Esophagus muscularis mucosa (tissue), 3 donors: Measurements from ENCODE around the gene GJB6.

Experiments used
- CTCF ChIP-seq, 3 experiments: fragments of 200-600 bp in 2 of 3; fragments of 450-650 bp in 1 of 3; sonication (generic) in 2 of 3; IDR thresholded peaks; one replicate each; pipeline ENCODE4 v1.5.1; 2017 to 2019; ENCODE audit warnings: antibody characterized with exemption in 3 of 3, mild to moderate bottlenecking in 2 of 3, moderate library complexity in 1 of 3
- POLR2A ChIP-seq: fragments of 450-650 bp; IDR thresholded peaks from one replicate; pipeline ENCODE4 v1.6.1; 2017; ENCODE audit warnings: antibody characterized with exemption, moderate library complexity, mild to moderate bottlenecking, low read depth

DNA sequence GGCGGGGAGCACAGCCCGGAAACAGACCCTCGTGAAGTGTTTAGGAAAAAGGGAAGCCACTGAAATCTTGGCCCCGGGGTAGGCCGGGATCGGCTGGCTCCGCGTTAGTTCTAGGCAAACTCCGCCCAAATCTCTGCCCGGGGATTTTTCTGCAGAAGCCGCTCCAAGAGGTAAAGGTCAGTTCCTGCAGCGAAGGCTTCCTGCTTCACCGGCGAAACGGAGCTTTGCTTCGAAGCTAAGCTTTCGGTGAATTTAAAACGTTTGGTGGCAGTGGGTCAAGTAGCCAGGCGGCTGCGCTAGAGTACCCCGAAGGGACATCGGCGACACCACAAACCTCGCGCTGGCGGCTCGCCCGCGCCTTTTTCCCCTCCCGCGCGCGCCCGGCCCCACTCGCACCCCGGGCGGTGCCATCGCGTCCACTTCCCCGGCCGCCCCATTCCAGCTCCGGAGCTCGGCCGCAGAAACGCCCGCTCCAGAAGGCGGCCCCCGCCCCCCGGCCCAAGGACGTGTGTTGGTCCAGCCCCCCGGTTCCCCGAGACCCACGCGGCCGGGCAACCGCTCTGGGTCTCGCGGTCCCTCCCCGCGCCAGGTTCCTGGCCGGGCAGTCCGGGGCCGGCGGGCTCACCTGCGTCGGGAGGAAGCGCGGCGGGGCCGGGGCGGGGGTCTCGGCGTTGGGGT lies 39.8 kb downstream of the GJB6 start:
- TF ChIP-seq POLR2A (no peak), CTCF (IDR thresholded peaks at IDR 0.05) (no peak)
